Astrocyte (in vitro differentiated cells and primary cell): ENCODE data around the gene FXYD4. TPM values are rescaled to one million over a fixed set of nuclear protein-coding genes. Genes with fewer than 3 reads are reported as not detected.

ENCODE experiments used
- DNase-seq: peaks from one replicate; pipeline ENCODE4 v3.0.0-alpha.2; 2010; ENCODE audit warnings: low read depth
- FAIRE-seq: peaks from 2 replicates; lab custom pipeline; 2011; peaks lifted over from hg19 to GRCh38; lab: Jason Lieb, UNC
- H2AFZ ChIP-seq: 2 replicates; pipeline ENCODE4 v1.6.0; 2012; ENCODE audit warnings: low read depth, low read length, inconsistent platforms
- H3K27ac ChIP-seq: 2 replicates; pipeline ENCODE4 v1.5.1; 2011; ENCODE audit warnings: low read depth, low read length, inconsistent platforms
- H3K27me3 ChIP-seq: 2 replicates; pipeline ENCODE4 v1.6.0; 2011; ENCODE audit warnings: low read length, inconsistent platforms; ENCODE audit not compliant: insufficient read depth
- H3K36me3 ChIP-seq: 2 replicates; pipeline ENCODE4 v1.5.1; 2011; ENCODE audit warnings: low read length, inconsistent platforms; ENCODE audit not compliant: insufficient read depth
- H3K4me1 ChIP-seq: 2 replicates; pipeline ENCODE4 v1.5.1; 2011; ENCODE audit warnings: low read length, inconsistent platforms; ENCODE audit not compliant: insufficient read depth
- H3K4me2 ChIP-seq: 2 replicates; pipeline ENCODE4 v1.6.0; 2012; ENCODE audit warnings: low read length, inconsistent platforms
- H3K4me3 ChIP-seq: 2 replicates; pipeline ENCODE4 v1.5.1; 2011; ENCODE audit warnings: low read depth, mild to moderate bottlenecking, low read length, inconsistent platforms; ENCODE audit not compliant: insufficient read depth
- H3K79me2 ChIP-seq: 2 replicates; pipeline ENCODE4 v1.6.0; 2012; ENCODE audit warnings: mild to moderate bottlenecking, low read length, inconsistent platforms; ENCODE audit not compliant: insufficient read depth
- H3K9ac ChIP-seq: 2 replicates; pipeline ENCODE4 v1.6.0; 2012; ENCODE audit warnings: mild to moderate bottlenecking, low read length, inconsistent platforms
- H3K9me3 ChIP-seq: 2 replicates; pipeline ENCODE4 v1.5.1; 2012; ENCODE audit warnings: low read depth, mild to moderate bottlenecking, low read length, inconsistent platforms; ENCODE audit not compliant: insufficient read depth
- H4K20me1 ChIP-seq: 2 replicates; pipeline ENCODE4 v1.6.0; 2012; ENCODE audit warnings: low read length, inconsistent platforms; ENCODE audit not compliant: insufficient read depth
- H3K27ac Mint-ChIP-seq: one replicate; pipeline ENCODE4 v1.8.0; 2021; ENCODE audit warnings: mild to moderate bottlenecking, mixed read lengths; ENCODE audit not compliant: unreplicated experiment
- H3K27me3 Mint-ChIP-seq: one replicate; pipeline ENCODE4 v1.8.0; 2021; ENCODE audit warnings: low read depth, mixed read lengths; ENCODE audit not compliant: unreplicated experiment
- H3K36me3 Mint-ChIP-seq: one replicate; pipeline ENCODE4 v1.8.0; 2021; ENCODE audit warnings: low read depth, mixed read lengths; ENCODE audit not compliant: unreplicated experiment
- H3K4me1 Mint-ChIP-seq: one replicate; pipeline ENCODE4 v1.8.0; 2021; ENCODE audit warnings: low read depth, mixed read lengths; ENCODE audit not compliant: unreplicated experiment
- H3K4me3 Mint-ChIP-seq: one replicate; pipeline ENCODE4 v1.8.0; 2021; ENCODE audit warnings: mild to moderate bottlenecking, moderate library complexity, mixed read lengths; ENCODE audit not compliant: unreplicated experiment
- H3K9me3 Mint-ChIP-seq: one replicate; pipeline ENCODE4 v1.8.0; 2021; ENCODE audit warnings: mild to moderate bottlenecking, mixed read lengths; ENCODE audit not compliant: unreplicated experiment
- CTCF ChIP-seq: IDR thresholded peaks from 2 replicates; pipeline ENCODE4 v1.5.1; 2011; ENCODE audit warnings: low read depth, mild to moderate bottlenecking, inconsistent platforms, low read length, moderate library complexity; ENCODE audit not compliant: insufficient read depth
- EZH2 ChIP-seq: IDR thresholded peaks from 2 replicates; pipeline ENCODE4 v1.6.1; 2012; ENCODE audit warnings: mild to moderate bottlenecking, low read length, inconsistent platforms; ENCODE audit not compliant: insufficient read depth
- total RNA-seq: library from RNA; stranded (reverse); gene quantifications from 2 replicates; pipeline ENCODE4 v1.2.1, GENCODE V29; 2021

Gene FXYD4
- total RNA-seq, 1 donor from 2014 or later, result not detected

GRCh38 chr10:43343126-43343525 lies 28.3 kb upstream of the FXYD4 start:
- Histone ChIP-seq H3K9me3 (no peaks in the 10 kb centered on the region), H3K4me1 (no peaks in the 10 kb centered on the region), H3K27me3 (peaks cover 4% of the 10 kb centered on the region), H3K27ac (no peak overlapping the region), H3K36me3 (no peaks in the 10 kb centered on the region), H4K20me1 (no peaks in the 10 kb centered on the region), H2AFZ (no peak overlapping the region), H3K79me2 (no peaks in the 10 kb centered on the region), H3K9ac (no peak overlapping the region), H3K4me2 (no peak overlapping the region), H3K4me3 (no peak overlapping the region)
- peaks cover 13% of the 10 kb centered on the region for H3K27me3 Mint-ChIP-seq
- no peak overlapping the region for H3K27ac Mint-ChIP-seq
- H3K4me3 Mint-ChIP-seq, result no peak overlapping the region
- DNase-seq (no peak), FAIRE-seq (no peak)
- no peak for TF ChIP-seq CTCF
- TF ChIP-seq EZH2, result no peak
- H3K36me3 Mint-ChIP-seq, result no peaks in the 10 kb centered on the region
- H3K9me3 Mint-ChIP-seq, result no peaks in the 10 kb centered on the region
- H3K4me1 Mint-ChIP-seq, result peaks cover 8% of the 10 kb centered on the region

- H3K27me3 ChIP-seq, result peaks cover 2% of the 10 kb centered on the region
- FAIRE-seq, result no peak
- no peak overlapping the region for H3K27ac ChIP-seq
- Mint-ChIP-seq H3K27me3 (peaks cover 11% of the 10 kb centered on the region), H3K9me3 (no peaks in the 10 kb centered on the region), H3K27ac (no peak overlapping the region), H3K4me1 (peaks cover 10% of the 10 kb centered on the region), H3K36me3 (no peaks in the 10 kb centered on the region), H3K4me3 (no peak overlapping the region)
- H3K9ac ChIP-seq, result no peak overlapping the region
- H3K4me2 ChIP-seq, result no peak overlapping the region
- no peak for DNase-seq
- H3K9me3 ChIP-seq, result no peaks in the 10 kb centered on the region
- no peaks in the 10 kb centered on the region for H4K20me1 ChIP-seq
- H3K36me3 ChIP-seq, result no peaks in the 10 kb centered on the region
- no peak overlapping the region for H2AFZ ChIP-seq
- H3K4me3 ChIP-seq, result no peak overlapping the region
- no peaks in the 10 kb centered on the region for H3K79me2 ChIP-seq
- H3K4me1 ChIP-seq, result no peaks in the 10 kb centered on the region
- TF ChIP-seq EZH2 (no peak), CTCF (no peak)
Measured at GRCh38 chr10:43344051-43344450, 27.4 kb upstream of the FXYD4 start.

GRCh38 chr10:43347997-43348396 lies 23.4 kb upstream of the FXYD4 start:
- H3K4me3 Mint-ChIP-seq, result no peak overlapping the region
- no peak overlapping the region for H3K9ac ChIP-seq
- TF ChIP-seq EZH2 (no peak), CTCF (no peak)
- H3K27ac ChIP-seq, result no peak overlapping the region
- H2AFZ ChIP-seq, result no peak overlapping the region
- H3K4me1 Mint-ChIP-seq, result peaks cover 2% of the 10 kb centered on the region
- H3K79me2 ChIP-seq, result no peaks in the 10 kb centered on the region
- H3K36me3 Mint-ChIP-seq, result no peaks in the 10 kb centered on the region
- H3K27ac Mint-ChIP-seq, result no peak overlapping the region
- no peaks in the 10 kb centered on the region for H3K4me1 ChIP-seq
- H3K27me3 Mint-ChIP-seq, result peaks cover 11% of the 10 kb centered on the region
- H3K9me3 ChIP-seq, result no peaks in the 10 kb centered on the region
- no peaks in the 10 kb centered on the region for H3K9me3 Mint-ChIP-seq
- no peak for FAIRE-seq
- H3K4me3 ChIP-seq, result no peak overlapping the region
- H3K4me2 ChIP-seq, result no peak overlapping the region
- H4K20me1 ChIP-seq, result no peaks in the 10 kb centered on the region
- no peaks in the 10 kb centered on the region for H3K36me3 ChIP-seq
- H3K27me3 ChIP-seq, result peaks cover 5% of the 10 kb centered on the region
- DNase-seq, result no peak
